GM19099 (cell line): Measurements from ENCODE around the gene DEAF1.

Experiments used
- POLR2A ChIP-seq: IDR thresholded peaks from 3 replicates; pipeline ENCODE4 v1.6.1; 2011; ENCODE audit warnings: low read depth; ENCODE audit not compliant: insufficient read length; ENCODE audit errors: extremely low read depth

DEAF1 gene

DNA sequence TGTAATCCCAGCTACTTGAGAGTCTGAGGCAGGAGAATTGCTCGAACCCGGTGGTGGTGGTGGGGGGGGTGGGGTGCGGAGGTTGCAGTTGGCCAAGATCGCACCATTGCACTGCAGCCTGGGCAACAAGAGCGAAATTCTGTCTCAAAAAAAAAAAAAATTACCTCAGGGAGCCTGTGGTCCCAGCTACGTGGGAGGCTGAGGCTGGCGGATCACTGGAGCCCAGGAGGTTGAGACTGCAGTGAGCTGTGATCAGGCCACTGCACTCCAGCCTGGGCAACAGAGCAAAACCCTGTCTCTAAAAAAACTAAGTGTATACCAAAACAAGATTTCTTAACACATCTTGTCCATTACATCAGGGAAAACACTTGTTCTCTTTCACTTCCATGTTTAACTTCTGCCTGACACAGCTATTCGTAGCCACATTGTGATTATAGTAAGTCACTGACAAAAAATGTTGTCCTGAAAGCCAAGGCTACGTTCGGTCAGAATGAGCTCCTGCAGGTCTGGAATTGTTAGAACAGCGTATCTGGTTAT lies 2.0 kb upstream of the DEAF1 start:
- TF ChIP-seq POLR2A, result no peak

DNA sequence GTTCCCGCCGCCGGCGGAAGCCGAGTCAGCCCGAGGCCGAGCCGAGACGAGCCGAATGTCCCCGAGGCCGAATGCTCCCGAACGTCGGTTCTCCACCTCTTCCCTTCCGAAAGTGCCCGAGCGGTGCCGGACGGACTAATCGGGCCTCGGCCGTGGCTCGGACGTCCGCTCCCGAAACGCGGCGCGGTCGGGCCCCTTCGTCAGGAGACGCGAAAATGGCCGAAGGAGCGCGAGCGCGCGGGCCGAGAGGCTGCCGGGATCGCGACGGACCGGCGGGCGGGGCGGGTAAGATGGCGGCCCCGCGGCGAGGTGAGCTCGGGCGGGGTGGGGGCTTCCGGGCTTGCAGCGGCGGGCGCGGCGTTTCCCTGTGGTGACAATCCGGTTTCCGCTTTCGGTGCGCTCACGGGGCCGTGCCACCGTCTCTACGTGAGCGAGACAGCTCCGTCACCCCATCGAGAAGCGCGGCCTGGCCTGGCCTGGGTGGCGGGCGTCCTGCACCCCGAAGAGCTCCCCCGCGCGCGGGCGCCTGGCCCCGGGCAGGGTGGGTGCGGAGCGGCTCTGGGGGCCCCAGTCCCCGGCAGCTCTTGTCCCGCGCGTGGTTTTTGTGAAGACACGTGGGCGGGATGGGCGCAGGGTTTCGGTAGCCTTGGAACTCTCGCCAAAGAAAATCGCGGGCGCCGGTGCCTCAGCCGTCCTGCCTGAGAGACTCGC lies 671 bp upstream of the DEAF1 start, which contains the start of gene TMEM80:
Gene TMEM80 (plus strand): TSS at position 279 of the 711 bp plus-strand sequence. CDS start 12 bp downstream, at position 291.
- TF ChIP-seq POLR2A, result peak; percentile 82

DNA sequence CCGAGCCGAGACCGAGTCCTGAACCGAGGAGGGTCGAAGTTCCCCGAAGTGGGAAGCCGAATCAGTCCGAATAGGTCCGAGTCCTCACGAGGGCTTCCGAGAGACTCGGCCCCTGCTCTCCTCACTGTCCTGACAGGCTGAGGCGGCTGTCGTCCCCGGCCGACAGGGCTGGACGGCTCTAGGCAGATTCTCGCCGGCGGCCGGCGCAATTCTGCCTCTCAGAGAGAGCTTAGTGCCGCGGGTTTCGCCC lies 191 bp upstream of the DEAF1 start:
- TF ChIP-seq POLR2A, result no peak

DNA sequence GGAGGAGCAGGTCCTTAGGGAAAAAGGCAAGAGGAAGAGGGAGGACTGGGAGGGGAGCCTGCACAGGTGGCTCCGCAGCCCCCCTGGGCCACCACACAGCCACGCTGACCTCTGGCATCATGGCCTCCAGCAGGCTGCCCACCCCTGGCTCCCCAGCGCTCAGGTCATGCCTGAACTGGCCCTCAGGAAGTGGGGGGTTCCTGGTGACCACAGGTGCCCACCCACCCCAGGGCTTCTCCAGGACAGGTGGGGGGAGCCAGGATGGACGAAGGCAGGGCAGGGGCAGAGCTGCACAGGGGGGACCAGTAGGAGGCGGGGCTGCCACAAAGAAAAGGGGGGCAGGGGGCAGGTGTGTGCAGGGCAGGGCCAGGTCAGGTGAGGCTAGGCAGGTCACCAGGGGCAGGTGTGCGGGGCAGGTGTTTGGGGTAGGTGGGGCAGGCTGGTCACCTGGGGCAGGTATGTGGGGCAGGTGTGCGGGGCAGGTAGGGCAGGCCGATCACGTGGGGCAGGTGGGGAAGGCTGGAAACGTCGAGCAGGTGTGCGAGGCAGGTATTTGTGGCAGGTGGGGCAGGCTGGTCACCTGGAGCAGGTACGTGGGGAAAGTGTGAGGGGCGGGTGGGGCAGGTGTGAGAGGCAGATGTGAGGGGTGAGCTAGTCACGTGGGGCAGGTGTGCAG lies 997 bp downstream of the DEAF1 start:
- TF ChIP-seq POLR2A, result no peak

DNA sequence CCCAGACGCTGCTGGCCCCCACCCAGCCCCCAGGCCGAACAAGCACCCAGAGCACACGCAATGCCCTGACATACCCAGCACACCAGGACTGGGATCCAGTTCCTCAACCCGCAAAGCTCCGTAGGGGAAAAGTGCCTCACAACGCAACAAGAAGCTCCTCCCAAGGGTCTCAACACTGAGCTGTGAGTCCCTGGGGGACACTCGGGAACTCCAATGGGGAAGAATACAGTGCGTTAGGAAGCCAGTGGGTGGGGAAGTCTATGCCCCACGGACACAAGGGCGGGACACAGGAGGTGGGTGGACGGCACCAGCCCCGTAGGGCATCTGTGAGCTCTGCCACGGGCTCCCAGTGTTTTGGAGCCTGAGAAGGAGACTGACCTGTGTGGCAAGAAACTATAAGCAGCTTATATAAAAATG lies 1.6 kb downstream of the DEAF1 start:
- no peak for TF ChIP-seq POLR2A

DNA sequence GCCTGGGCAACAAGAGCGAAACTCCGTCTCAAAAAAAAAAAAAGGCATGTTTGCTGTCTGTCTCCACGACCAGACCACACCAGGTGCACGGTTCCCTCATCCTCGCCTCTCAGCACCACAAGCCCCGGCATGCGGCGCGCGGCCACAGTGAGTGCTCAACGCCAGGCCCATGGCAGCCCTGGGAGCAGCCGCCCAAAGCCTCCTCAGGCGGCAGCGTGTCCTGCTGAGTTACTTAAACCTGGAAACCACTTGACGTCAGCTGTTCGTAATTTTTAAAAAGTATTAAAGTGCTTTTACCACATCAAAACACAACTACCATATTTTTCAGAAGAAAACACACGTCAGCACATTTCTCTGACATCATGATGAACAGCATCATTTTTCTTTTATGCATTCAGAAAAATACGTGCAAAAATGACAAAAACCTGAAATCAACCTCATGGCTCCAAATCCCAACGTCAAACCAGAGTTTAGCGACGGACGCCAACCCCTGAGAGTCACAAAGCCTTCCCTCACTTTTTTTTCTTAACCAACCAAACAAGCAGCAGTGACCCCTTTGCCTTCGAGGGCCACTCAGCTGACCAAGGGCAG lies 2.1 kb downstream of the DEAF1 start:
- TF ChIP-seq POLR2A, result no peak

DNA sequence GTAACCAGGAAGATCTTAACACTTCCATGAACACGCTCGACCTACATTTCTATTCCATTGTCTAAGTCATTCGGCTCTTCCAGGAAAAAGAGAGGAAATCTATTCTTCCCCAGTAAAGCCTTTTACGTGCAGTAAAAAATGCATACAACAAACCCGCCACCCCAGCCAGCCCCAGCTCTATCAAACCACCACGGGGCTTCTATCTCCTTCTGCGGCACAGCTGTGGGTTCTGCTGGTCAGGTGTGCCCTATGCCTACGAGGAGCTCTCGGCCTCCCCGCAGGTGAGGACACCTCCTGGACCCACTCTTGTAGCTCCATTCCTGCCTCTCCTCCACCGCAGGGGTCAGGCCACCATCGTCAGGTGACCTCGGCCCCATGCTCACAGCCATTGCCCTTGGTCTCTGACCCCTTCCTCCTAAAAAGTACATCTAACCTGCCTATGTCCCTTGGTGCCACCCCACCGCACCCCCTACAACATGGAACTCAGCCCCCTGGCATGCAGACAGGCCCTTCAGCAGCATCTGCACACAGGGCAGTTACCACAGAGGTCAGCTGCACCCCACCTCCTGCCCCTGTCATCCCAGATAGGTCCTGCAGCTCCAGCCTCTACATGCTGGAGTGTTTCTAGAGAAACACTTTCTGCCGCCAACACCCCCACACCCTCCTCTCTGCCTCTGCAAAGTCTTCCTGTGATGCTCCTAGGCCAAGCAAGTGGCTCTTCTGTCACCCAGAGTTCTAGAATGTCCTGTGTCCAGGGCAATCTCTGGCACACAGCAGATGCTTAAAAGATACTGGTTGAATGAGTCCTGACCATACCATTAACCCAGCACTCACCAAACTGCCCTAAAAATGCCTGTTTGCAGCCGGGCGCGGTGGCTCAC lies 3.1 kb downstream of the DEAF1 start:
- TF ChIP-seq POLR2A, result no peak

DNA sequence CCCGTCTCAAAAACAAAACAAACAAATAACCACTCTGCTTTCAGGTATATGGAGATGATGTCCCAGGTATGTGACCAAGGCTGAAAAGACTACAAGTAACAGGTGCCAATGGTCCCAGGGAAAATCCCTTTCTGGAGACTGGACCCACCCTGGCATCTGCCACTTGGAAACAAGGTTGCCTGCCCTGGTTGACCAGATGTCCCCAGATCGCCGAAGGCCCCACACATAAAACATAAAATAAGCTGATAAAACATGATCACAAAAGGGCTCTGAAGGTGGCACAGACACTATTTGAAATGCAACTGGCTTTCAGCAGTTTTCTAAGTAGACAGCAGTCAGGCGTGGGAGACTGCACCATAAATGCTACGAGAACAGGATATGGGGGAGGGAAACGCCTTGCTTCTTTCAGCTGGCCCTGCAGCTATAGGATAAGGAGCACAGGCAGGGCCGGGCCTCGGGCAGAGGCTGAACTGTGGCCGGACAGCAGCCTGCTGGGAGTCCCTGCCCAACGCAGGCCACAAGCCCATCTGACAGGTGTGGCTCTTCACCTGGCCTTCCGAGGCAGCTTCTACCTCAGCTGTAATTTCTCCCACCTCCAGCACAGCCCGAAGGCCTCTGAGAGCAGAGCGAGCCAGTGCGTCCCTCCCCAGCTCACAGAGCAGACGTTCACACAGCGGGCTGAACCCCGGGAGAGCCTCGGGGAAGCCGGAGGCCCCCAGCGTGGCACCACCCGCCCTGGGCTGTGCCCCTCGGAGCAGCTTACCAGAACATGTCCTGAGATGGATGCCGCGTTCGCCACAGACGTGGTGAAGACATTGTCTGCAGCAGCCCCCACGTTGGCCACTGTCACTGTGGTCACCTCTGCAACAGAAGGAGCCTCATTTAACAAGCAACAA lies 4.0 kb downstream of the DEAF1 start:
- no peak for TF ChIP-seq POLR2A

DNA sequence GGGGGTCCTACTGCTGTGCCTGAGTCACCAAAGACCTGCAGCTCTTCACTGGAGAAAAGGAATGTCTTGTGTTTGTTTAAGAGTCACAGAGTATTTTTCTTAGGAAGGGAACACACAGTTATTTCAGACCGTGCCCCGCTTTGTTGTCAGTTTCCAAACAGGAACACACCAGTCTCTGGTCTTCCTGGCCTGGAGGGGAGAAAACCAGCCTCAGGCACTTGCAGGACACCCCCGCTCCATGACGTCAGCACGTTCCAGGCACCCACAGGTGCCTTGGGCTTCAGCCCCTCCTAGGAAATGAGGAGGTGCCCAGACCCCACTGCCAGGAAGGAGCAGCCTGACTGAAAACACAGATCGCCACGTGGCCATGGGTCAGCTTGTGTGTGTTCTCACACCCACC lies 5.4 kb downstream of the DEAF1 start:
- TF ChIP-seq POLR2A, result no peak

DNA sequence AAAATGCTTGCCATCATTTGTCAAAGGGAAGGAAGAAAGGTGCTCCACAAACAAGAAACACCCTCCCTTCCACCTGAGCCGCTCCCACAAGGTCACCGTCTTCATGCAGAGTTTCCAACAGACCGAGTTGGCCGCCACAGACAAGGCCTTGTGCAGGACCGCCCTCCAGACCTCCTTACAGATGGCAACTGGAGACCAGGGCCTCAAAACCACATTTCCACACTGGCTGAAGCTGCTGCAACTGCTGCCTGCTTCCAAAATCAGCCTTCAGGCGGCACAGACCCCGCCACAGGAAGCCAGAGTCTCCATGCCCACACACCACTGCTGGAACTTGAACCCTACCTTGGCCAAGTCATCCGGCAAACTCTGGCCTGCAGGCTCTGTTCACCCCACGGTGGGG lies 6.3 kb downstream of the DEAF1 start:
- TF ChIP-seq POLR2A, result no peak

DNA sequence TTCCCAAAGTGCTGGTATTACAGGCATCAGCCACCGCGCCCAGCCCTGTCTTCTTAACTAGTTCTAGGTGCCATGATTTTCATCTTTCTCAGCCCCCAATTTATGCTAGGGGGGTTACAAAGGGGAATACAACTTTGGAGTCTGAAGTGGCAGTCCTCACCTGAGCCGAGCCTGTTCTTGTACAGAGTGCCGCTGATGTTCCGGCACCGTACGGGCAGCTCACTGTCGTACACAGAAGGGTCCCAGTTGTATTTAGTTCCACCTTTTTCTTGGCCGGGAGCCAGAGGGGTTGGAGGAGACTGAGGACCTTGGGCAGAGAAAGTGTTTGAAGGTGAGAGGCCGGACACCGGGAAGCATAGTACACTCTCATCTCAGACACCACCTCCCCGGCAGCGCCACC lies 7.3 kb downstream of the DEAF1 start:
- TF ChIP-seq POLR2A, result no peak

DNA sequence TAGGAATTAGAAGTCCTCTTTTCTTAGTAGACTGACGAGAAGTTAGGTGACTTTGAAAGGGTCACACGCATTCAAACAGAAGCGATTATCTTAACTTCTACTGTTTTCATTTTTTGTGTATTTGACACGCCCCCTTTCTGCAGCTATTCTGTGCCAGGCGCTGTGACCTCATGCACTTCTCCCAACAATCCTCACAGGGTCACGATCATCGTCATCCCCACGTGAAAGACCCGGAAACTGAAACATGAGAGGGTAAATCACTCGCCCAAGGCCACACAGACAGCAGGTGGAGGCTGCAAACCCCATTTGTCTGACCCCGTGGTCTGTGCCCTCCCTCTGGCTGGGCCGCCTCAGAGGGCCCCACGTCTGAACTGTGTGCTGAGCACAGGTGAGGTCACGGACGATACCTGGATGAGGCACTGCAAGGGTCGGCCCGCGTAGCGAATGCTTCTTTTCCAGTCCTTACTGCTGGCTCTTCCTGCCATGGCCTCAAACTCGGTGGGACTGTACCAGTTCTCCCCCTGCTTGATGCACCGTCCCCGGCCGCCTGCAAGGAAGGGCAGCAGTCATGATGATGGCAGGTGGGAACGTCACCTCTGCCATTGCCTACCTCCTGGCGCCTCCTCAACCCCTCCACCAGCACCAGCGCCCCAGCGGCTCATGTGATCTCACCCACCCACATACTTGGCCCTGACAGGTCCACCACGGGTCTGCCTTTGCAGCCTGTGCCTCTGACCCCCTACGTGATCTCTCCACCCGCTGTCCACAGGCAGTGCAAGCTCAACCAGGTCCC lies 8.4 kb downstream of the DEAF1 start:
- no peak for TF ChIP-seq POLR2A

DNA sequence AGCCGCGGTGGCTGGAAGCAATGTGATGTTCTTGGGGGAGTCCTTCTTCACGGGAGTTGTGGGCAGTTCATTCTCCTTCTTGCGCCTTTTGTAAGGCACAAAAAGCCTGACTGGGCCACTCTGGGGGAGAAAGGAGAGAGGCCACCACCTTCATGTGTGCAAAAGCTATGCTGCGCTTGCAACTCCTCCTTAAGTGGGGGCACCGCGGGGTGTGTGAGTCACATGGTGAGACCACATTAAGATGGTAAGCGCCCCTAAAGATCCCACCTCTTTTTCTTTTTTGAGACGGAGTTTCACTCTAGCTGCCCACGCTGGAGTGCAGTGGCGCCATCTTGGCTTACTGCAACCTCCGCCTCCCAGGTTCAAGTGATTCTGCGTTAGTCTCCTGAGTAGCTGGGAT lies 14.1 kb downstream of the DEAF1 start:
- TF ChIP-seq POLR2A, result no peak
